Stimulated activated CD4-positive, alpha-beta T cell treated with anti-CD3 and anti-CD28 coated beads, Interleukin-2, amount 100 ng/mL, for 24 hours (primary cell): ENCODE data around the gene DUSP19.

Experiments used
- DNase-seq, 2 donors: peaks; one replicate each; pipeline ENCODE4 v3.0.0-alpha.2; 2020

The DUSP19 gene

DNA sequence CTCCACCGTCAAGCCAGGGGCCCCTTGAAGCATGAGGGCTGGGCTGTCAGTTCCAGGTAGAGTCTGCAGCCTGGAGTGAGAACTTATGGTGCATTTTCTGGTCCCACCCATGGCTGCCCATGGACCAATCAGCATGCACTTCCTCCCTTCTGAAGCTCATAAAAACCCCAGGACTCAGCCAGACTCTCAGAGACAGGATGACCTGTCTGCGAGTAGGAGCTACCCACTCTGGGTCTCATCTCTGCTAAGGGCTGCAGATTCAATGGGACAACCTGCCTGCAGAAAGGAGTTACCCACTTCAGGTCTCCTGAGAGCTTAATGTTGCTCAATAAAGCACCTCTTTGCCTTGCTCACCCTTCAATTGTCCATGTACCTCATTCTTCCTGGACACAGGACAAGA, 9.4 kb upstream of the DUSP19 start:
- DNase-seq: no peak

- peak in 1 of 2 donors; percentile 14 for DNase-seq
These were observed 7.4 kb upstream of the DUSP19 start for GRCh38 chr2:183070942-183071844.

GRCh38 chr2:183072177-183072576, 6.4 kb upstream of the DUSP19 start:
- DNase-seq: no peak

DNA sequence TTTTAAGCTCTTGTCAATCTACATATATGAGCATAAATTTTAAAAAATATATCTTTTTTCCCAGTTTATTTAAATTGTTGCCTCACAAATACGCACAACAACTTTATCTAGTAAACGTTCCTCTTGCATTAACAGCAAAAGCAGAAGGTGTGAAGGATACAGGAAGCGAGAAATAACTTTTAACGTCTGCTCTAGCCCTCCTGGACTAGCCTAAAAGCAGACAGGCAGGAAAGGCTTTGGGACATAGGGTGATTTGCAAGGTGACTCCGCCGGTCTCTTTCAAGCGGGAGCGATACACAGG, 434 bp upstream of the DUSP19 start:
- DNase-seq: peak in 1 of 2 donors; percentile 25

DNA sequence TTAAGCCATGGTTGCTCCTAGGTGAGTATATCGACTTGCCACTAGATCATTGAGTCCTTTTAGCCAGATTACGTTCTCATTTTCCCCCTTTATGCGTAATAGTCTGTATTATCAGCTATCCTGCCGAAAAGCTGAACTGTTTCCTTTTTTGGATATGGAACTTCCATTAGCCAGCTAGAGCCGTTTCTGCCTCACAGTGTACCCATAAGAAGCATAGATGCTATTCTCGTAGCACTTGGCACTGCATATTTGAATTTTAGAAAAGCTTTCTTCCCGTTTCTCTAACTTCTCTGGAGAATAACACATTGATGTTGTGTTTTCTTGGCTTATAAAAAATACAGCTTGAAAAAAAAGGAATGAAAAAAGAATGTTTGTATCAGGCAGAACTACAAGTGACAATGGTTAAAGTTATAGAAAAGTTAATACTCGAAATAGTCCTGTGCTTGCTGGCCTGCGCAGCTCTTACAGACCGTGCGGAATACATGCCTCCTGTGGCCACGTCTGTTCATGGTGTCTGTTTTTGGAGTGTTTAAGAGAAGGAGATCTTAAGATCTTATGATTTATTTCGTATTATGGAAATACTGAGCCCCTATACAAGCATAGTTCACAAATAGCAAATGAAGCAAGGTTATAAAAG, 710 bp downstream of the DUSP19 start:
- DNase-seq: no peak

DNA sequence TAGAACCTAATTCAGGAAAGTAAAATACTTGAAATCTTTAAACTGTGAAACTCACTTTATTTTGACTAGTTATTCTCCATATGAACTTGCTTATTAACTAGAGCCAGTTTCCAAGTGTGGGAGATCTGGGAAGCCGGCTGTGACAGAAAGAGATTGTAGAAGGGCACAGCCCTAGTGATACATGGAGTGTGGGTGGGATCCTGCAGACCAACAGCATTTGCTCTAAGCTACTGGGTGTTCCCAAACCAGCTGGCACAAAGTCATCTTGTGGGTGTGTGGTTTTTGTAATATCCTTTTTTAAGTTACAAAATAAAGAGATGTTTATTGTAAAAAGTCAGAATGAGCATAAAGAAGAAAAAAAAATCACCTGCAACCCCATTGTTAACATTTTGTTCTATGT, 3.4 kb downstream of the DUSP19 start:
- no peak for DNase-seq

DNA sequence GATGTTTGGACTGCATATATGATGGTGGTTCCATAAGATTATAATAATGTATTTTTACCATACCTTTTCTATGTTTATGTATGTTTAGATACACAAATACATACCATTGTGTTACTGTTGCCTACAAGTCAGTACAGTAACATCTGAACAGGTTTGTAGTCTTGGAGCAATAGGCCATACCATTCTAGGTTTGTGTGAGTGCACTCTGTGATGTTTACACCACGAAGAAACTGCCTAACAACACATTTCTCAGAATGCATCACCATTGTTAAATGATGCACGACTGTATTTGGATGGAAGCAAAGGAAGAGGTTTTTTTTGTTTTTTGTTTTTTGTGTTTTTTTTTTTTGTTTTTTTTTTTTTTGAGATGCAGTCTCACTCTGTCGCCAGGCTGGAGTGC, 9.5 kb downstream of the DUSP19 start:
- no peak for DNase-seq

GRCh38 chr2:183089192-183089851, 10.8 kb downstream of the DUSP19 start:
- DNase-seq: no peak

DNA sequence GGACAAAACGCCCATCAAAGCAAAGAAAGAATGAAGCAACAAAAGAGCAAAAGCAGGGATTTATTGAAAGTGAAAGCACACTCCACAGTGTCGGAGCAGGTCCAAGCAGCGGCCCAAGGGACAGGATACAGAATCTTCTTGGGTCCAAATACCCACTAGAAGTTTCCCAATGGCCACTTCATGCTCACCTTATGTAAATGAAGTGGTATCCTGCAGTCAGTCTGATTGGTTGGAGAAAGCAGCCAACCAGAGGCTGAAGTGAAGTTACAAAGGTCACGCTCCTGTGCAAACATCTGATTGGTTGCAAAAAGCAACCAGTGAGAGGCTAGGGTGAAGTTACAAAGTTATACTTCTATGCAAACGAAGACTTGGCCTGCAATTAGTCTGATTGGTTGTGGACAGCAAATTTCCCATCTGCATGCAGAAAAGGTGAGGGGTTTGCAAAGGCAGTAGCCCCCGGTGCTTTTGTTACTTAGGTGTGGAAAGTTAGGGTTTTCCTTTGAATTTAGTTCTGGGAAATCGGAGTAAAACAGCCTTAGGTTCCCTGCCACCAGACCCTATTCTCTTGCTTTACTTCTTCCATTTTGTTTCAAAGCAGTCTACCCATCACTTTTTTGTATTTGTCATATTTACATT, 12.9 kb downstream of the DUSP19 start:
- DNase-seq: no peak

GRCh38 chr2:183091954-183092345, 13.4 kb downstream of the DUSP19 start:
- DNase-seq: no peak

- DNase-seq: no peak
These were observed 15.5 kb downstream of the DUSP19 start for GRCh38 chr2:183093857-183094657.

- DNase-seq: no peak
These were observed 27.0 kb downstream of the DUSP19 start for GRCh38 chr2:183105402-183106134.

DNA sequence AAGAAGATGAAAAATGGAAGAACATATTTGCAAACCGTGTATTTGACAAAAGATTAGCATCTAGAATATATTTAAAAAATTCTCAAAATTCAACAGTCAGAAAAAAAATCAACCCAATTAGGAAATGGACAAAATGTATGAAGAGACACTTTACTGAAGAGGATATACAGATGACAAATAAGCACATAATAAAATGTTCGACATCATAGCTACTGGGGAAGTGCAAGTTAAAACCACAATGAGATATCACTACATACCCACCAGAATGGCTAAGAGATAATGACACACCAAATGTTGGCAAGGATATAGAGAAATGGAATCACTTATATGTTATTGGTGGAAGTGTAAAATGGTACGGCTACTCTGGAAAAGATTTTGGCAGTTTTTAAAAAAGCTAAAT, 34.0 kb downstream of the DUSP19 start:
- DNase-seq: no peak

DNA sequence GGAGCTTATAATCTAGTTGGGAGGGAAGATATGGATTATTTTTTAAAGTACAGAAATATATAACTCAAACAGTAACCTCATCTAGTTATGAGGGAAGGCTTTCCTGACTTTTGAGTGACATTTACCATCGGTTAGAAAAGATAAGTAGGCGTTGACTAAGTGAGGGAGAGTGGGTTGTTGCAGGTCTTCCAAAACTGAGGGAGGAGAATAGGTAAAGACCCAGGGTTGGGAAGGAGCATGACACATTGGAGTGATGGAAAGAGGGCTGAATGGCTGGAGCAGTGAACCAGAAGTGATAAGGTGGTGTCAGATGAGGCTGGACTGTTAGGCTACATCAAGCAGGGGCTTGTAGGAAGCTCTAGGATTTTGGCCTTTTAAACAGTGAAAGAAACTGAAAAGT, 35.1 kb downstream of the DUSP19 start:
- no peak for DNase-seq

DNA sequence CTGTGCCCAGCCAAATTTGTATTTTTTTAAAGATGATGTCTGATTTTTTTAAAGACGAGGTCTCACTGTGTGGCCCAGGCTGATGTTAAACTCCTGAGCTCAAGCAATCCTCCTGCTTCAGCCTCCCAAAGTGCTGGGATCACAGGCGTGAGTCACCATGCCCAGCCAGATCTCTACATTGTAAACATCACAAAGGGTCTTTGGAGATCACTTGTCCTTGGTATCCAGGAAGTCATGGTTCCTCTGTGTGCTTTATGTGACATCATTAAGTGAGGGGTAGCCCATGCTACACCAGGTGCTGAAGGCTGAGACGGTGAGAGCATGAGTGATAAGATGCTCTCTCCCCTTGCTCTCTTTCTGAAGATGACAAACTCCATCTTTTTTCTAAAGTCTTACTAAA, 38.7 kb downstream of the DUSP19 start:
- no peak for DNase-seq

DNA sequence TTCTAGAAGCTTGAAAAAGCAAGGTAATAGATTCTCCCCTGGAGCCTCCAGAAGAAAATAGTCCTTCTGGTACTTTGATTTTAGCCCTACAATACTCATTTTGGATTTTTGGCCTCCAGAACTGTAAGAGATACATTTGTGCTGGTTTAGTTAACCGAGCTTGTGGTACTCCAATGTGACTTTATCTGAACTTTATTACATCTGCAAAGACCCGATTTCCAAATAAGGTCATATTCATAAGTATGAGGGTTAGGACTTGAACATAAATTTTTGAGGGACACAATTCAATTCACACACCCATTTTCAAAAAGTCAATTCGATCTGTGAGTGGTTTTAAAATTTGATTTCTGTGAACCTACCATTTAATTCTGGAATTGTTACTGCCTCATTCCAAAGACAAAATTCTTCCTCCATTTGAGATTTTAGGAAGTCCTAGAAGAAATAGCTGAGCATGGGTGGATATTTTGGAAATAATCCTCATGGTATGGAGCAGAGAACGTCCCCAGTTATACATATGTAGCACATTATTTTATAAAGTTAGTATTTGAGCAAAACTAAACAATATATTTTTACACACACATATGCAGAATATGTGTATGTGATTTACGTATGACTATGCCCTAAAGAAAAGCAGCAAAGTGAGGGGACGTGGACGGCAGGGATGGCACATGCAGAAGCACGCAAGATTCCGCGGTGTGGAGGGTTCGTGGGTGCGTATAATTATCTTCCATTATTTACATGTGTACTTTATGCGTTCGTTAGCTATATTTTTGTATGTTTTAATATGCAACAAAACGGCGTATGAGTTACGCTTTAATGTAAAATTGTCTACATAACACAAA, 44.8 kb downstream of the DUSP19 start:
- DNase-seq: no peak

DNA sequence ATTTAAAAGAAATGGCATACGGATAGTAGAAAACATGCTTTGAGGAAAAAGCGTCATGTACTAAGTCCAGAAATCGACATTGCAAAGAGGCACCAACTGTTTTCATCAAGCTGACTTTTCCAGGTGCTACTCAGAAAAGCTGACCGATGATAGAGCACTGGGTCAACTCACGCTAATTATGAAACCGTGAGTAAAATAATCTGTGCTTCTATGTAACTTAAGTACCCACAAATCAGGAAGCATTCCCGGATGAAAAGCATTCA, 45.3 kb downstream of the DUSP19 start:
- DNase-seq: no peak

- peak; percentile 84 to 88 for DNase-seq
These were observed 45.8 kb downstream of the DUSP19 start, which contains the start of gene NUP35 for GRCh38 chr2:183124222-183124956. NUP35 (plus strand) TSS chr2:183124443; CDS start chr2:183124458, 15 bp downstream.

GRCh38 chr2:183124957-183125255, 46.4 kb downstream of the DUSP19 start:
- DNase-seq: no peak

DNA sequence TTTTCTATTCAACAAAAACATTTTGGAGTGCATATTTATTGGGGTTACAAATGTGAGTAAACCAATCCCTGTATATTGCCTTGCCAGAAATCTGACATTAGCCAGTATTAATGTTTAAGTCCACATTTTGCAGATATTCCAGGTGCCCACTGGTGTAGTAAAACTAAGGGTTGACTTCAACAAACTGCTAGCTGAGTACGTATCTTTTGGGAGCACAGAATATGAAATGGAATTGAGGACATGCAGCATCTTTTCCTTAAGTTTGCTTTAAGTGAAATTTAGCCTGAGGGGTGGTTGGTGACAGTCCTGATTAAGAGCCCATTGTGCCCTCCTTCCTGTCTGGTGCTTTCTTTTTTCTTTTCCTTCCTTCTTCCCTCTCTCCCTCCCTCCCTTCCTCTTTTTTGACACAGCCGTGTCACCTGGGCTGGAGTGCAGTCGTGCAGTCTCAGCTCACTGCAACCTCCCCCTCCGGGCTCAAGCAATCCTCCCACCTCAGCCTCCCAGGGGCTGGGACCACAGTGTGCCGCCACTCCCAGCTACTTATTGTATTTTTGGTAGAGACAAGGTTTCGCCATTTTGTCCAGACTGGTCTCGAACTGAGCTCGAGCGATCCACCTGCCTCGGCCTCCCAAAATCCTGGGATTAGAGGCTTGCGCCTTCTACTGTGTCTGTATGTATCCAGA, 47.3 kb downstream of the DUSP19 start:
- no peak for DNase-seq
